Cardiac muscle cell (in vitro differentiated cells and primary cell): ENCODE results near the gene KAT2A. TPM values are rescaled to one million over a fixed set of nuclear protein-coding genes. Genes with fewer than 3 reads are reported as not detected.

ENCODE experiments used
- DNase-seq, 2 donors: peaks; one replicate each; pipeline versions ENCODE4 v3.0.0 to v3.0.0-alpha.2; 2010 to 2017; ENCODE audit warnings: low read depth in 1 of 2, low spot score in 1 of 2
- H3K27ac ChIP-seq: fragments of 200-600 bp; sonication (generic); 2 replicates; pipeline ENCODE4 v1.5.1; 2016
- H3K27me3 ChIP-seq: fragments of 200-600 bp; sonication (generic); 2 replicates; pipeline ENCODE4 v1.6.0; 2016; ENCODE audit warnings: control low read depth
- H3K36me3 ChIP-seq: fragments of 200-600 bp; sonication (generic); 2 replicates; pipeline ENCODE4 v1.5.1; 2016; ENCODE audit warnings: control low read depth
- H3K4me1 ChIP-seq: fragments of 200-600 bp; sonication (generic); 2 replicates; pipeline ENCODE4 v1.8.1; 2017; ENCODE audit warnings: low read depth, mild to moderate bottlenecking, mixed run types
- H3K4me3 ChIP-seq: fragments of 200-600 bp; sonication (generic); 2 replicates; pipeline ENCODE4 v1.5.1; 2016; ENCODE audit warnings: mild to moderate bottlenecking
- H3K9me3 ChIP-seq: fragments of 200-600 bp; sonication (generic); 2 replicates; pipeline ENCODE4 v1.5.1; 2017; ENCODE audit warnings: low read depth, mild to moderate bottlenecking, control low read depth
- CTCF ChIP-seq: IDR thresholded peaks from 2 replicates; pipeline ENCODE4 v1.5.1; 2012; ENCODE audit warnings: low read depth, mild to moderate bottlenecking, low read length
- polyA plus RNA-seq: library from polyadenylated mRNA; unstranded; fragments of >200 nt; fragmentation: Nextera tagmentation; extraction: Ambion mirVana; gene quantifications from 2 replicates; pipeline ENCODE4 v1.2.1, GENCODE V29; 2016
- total RNA-seq: library from RNA; depleted of rRNA; stranded (reverse); fragments of >200 nt; gene quantifications from 2 replicates; pipeline ENCODE4 v1.2.3, GENCODE V29; 2016

Gene KAT2A
- total and polyA plus RNA-seq, 2 experiments from 2014 or later = 76.9 to 89.0 TPM

- peaks cover 3% of the 10 kb centered on the region for H3K4me1 ChIP-seq
- H3K4me3 ChIP-seq = no peak within 1 kb of the TSS
- DNase-seq = peak in 1 of 2 donors; percentile 18
These were observed 23.2 kb downstream of the KAT2A start, which contains the start of gene ZNF385C for GRCh38 chr17:42097691-42098631. ZNF385C (minus strand) TSS chr17:42098473; CDS start chr17:42063056, 35,417 bp downstream.

DNA sequence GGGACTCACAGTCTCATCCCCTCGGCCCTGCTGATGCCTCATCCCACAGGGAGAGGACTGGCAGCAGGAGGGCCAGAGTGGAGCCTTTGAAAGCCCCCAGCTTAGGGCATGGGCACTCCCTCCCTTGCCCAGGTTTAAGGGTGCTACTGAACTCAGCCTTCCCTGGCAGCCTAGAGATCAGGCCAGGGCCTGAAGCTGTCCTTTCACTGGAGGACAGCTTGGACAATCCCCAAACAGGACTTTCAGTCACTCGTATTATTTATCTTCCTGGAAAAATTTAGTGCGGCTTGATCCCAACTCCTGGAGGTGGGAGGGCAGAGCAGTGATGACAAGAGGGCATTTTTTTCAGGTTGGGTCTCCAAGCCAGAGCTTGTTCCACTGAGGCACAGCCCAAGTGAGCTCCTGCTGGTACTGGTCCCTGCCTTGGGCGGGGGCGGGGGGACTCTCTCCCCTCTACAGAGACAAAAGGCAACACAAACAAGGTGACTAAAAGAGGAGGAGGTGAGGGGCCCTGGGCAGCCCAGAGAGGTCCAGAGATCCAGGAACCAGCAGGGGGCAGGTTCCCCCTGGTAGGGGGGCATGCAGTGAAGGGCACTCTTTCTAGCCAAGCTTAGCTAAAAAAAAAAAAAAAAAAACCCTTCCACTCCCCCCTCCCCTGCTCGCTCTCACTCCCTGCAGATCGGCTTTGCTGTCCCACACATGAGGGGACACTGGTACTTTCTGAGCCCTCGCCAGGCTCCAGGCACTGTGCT lies 24.6 kb downstream of the KAT2A start:
- no peaks in the 10 kb centered on the region for H3K36me3 ChIP-seq
- TF ChIP-seq CTCF = no peak
- no peak overlapping the region for H3K4me3 ChIP-seq

More at GRCh38 chr17:42097691-42098631, 23.2 kb downstream of the KAT2A start, which contains the start of gene ZNF385C:
- H3K27ac ChIP-seq = no peak within 1 kb of the TSS
- no peak for TF ChIP-seq CTCF
- H3K27me3 ChIP-seq = peaks cover 25% of the 10 kb centered on the region
- H3K9me3 ChIP-seq = no peaks in the 10 kb centered on the region
- no peaks in the 10 kb centered on the region for H3K36me3 ChIP-seq

DNA sequence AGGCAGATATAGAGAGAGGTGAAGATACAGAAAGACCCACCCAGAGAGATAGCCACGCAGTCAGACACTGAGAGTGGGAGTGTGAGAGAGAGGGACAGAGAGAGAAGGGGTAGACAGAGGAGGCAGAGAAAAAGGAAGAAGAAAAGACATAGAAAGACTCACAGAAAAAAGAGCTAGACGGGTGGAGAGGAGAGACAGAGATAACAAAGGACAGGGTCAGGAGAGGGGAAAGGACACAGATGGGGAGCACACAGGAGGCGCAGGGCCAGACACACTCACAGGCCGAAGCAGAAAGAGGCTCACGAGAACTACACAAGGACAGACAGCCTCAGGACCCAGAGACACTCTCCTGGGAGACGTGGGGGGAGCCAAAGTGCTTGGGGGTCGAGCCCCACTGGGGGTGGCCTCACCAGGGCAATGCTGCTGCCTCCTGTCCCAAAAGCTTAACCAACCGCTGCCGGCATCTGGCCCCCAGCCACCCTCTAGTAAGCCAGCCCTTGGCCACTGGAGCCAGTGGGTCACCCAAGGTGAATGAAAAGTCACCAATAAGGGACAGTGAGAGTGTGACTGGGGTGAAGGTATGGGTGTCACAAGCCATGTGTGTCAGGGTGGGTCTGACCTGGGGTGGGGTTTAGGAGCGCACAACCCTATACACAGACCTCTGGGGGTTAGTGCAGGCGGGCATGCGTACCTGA lies 26.6 kb downstream of the KAT2A start:
- no peak for TF ChIP-seq CTCF
- Histone ChIP-seq H3K27ac (no peak overlapping the region), H3K36me3 (no peaks in the 10 kb centered on the region)

More for the DNA sequence above, 24.6 kb downstream of the KAT2A start:
- Histone ChIP-seq H3K27ac (no peak overlapping the region), H3K4me1 (peaks cover 6% of the 10 kb centered on the region), H3K9me3 (no peaks in the 10 kb centered on the region), H3K27me3 (peaks cover 25% of the 10 kb centered on the region)
- DNase-seq = no peak

DNA sequence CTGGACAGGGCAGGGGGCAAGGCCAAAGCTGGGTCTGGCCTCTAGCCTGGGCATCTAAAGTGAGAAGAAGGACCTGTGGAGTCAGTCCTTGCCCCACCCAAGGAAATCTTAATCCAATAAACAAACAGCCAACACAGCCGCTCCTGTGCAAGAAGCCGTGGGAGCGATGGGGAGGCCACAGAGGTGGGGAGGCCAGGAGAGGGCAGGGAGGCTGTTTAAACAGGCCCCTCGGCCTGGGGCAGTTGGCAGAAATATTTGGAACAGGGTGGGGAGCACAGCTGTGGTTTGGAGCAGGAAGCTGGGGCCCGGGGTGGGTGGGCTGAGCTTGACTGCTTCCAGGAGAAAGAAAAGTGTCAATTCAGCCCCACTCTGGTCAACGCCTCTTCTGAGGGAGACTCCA lies 28.2 kb downstream of the KAT2A start:
- Histone ChIP-seq H3K4me1 (peaks cover 5% of the 10 kb centered on the region), H3K27me3 (peaks cover 19% of the 10 kb centered on the region), H3K36me3 (no peaks in the 10 kb centered on the region), H3K9me3 (no peaks in the 10 kb centered on the region), H3K4me3 (no peak overlapping the region), H3K27ac (no peak overlapping the region)
- DNase-seq = no peak
- no peak for TF ChIP-seq CTCF

More for the DNA sequence above, 26.6 kb downstream of the KAT2A start:
- Histone ChIP-seq H3K27me3 (peaks cover 25% of the 10 kb centered on the region), H3K9me3 (no peaks in the 10 kb centered on the region), H3K4me3 (no peak overlapping the region), H3K4me1 (peaks cover 8% of the 10 kb centered on the region)
- no peak for DNase-seq
